C4-2B (cell line): ENCODE measurements around the gene MVB12B.

Experiments
- ZFX ChIP-seq: fragments of 450-650 bp; IDR thresholded peaks from 2 replicates; pipeline ENCODE4 v1.6.1; 2017
- TF ChIP-seq, protein P1 (sequence below): fragments of 450-650 bp; conservative IDR thresholded peaks from 2 replicates; pipeline ENCODE4 v1.5.1; 2017; ENCODE audit warnings: mild to moderate bottlenecking

DNA sequence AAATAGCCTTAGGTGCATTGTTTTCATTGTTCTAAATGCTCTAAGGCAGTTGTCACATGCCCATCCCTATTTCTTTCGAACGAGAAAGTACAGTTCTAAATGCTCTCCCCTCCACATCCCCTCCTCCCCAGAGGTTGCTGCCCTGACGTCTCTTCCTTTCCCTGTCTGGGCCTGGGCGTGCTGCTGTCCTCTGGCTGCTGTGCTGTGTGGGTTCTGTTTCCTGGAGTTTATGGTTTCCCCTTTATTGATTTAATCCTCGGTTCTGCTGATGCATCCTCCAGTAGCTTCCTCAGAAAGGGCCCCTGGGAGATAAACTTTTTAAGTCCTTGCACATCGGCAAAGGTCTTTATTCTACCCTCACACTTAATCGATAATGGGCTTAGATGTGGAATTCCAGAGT is 48.8 kb downstream of the MVB12B start:
- TF ChIP-seq, protein P1, sequence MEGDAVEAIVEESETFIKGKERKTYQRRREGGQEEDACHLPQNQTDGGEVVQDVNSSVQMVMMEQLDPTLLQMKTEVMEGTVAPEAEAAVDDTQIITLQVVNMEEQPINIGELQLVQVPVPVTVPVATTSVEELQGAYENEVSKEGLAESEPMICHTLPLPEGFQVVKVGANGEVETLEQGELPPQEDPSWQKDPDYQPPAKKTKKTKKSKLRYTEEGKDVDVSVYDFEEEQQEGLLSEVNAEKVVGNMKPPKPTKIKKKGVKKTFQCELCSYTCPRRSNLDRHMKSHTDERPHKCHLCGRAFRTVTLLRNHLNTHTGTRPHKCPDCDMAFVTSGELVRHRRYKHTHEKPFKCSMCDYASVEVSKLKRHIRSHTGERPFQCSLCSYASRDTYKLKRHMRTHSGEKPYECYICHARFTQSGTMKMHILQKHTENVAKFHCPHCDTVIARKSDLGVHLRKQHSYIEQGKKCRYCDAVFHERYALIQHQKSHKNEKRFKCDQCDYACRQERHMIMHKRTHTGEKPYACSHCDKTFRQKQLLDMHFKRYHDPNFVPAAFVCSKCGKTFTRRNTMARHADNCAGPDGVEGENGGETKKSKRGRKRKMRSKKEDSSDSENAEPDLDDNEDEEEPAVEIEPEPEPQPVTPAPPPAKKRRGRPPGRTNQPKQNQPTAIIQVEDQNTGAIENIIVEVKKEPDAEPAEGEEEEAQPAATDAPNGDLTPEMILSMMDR: no peak
- no peak for TF ChIP-seq ZFX
